Ishikawa (cell line): ENCODE results near the gene C2orf81.

Experiments used
- CEBPB ChIP-seq: IDR thresholded peaks from 2 replicates; pipeline ENCODE4 v1.6.1; 2012
- EP300 ChIP-seq: IDR thresholded peaks from 2 replicates; pipeline ENCODE4 v1.6.1; 2012; ENCODE audit warnings: borderline replicate concordance
- REST ChIP-seq: IDR thresholded peaks from 2 replicates; pipeline ENCODE4 v1.6.1; 2012; ENCODE audit warnings: low read depth, mild to moderate bottlenecking
- TAF1 ChIP-seq: IDR thresholded peaks from 2 replicates; pipeline ENCODE4 v1.6.1; 2012; ENCODE audit warnings: low read depth, mild to moderate bottlenecking
- TEAD4 ChIP-seq: IDR thresholded peaks from 2 replicates; pipeline ENCODE4 v1.6.1; 2012
- USF1 ChIP-seq: IDR thresholded peaks from 2 replicates; pipeline ENCODE4 v1.6.1; 2012
- YY1 ChIP-seq: IDR thresholded peaks from 2 replicates; pipeline ENCODE4 v1.6.1; 2012; ENCODE audit warnings: low read depth
- ZBTB7A ChIP-seq: IDR thresholded peaks from 2 replicates; pipeline ENCODE4 v1.6.1; 2012; ENCODE audit warnings: low read depth

- TF ChIP-seq EP300 (no peak), ZBTB7A (no peak), USF1 (no peak), REST (no peak), TEAD4 (no peak), YY1 (no peak), TAF1 (no peak), CEBPB (no peak)
These were observed 29.0 kb downstream of the C2orf81 start for GRCh38 chr2:74392449-74392743.
